GM12874 (cell line): Measurements from ENCODE around the gene MAMDC2.

ENCODE experiments used
- CTCF ChIP-seq: IDR thresholded peaks from 2 replicates; pipeline ENCODE4 v1.5.1; 2011; ENCODE audit warnings: low read depth, mild to moderate bottlenecking, control low read depth, low read length, moderate library complexity; ENCODE audit not compliant: insufficient read depth

MAMDC2 gene

GRCh38 chr9:70094747-70095146 is 51.1 kb downstream of the MAMDC2 start:
- no peak for TF ChIP-seq CTCF

GRCh38 chr9:70097187-70097586 is 53.5 kb downstream of the MAMDC2 start:
- TF ChIP-seq CTCF = no peak

- TF ChIP-seq CTCF = no peak
These were observed 56.7 kb downstream of the MAMDC2 start for GRCh38 chr9:70100362-70100761.

- TF ChIP-seq CTCF = no peak
These were observed 57.6 kb downstream of the MAMDC2 start for GRCh38 chr9:70101265-70101664.

GRCh38 chr9:70105147-70105546 is 61.5 kb downstream of the MAMDC2 start:
- TF ChIP-seq CTCF = no peak

GRCh38 chr9:70106571-70106970 is 62.9 kb downstream of the MAMDC2 start:
- TF ChIP-seq CTCF = no peak

- no peak for TF ChIP-seq CTCF
These were observed 63.9 kb downstream of the MAMDC2 start for GRCh38 chr9:70107558-70107957.

- no peak for TF ChIP-seq CTCF
These were observed 64.5 kb downstream of the MAMDC2 start for GRCh38 chr9:70108181-70108580.
